GM23338 (cell line): ENCODE data around the gene MAN1A2.

Experiments
- POLR2AphosphoS5 ChIP-seq: IDR thresholded peaks from 2 replicates; pipeline ENCODE4 v1.6.1; 2016; ENCODE audit warnings: antibody characterized with exemption, low read depth
- TF ChIP-seq, protein P1 (sequence below), 2 experiments: fragments of 200-600 bp in 1 of 2; sonication (generic) in 1 of 2; conservative IDR thresholded peaks; 2 replicates each; pipeline versions ENCODE4 v1.5.1 to v1.6.1; 2016 to 2017; ENCODE audit warnings: antibody characterized with exemption in 2 of 2, low read depth in 2 of 2, mild to moderate bottlenecking in 2 of 2, moderate library complexity in 1 of 2
- TF ChIP-seq, protein P2 (sequence below): IDR thresholded peaks from one replicate; pipeline ENCODE4 v1.6.1; 2018; ENCODE audit warnings: antibody characterized with exemption; ENCODE audit not compliant: unreplicated experiment

DNA sequence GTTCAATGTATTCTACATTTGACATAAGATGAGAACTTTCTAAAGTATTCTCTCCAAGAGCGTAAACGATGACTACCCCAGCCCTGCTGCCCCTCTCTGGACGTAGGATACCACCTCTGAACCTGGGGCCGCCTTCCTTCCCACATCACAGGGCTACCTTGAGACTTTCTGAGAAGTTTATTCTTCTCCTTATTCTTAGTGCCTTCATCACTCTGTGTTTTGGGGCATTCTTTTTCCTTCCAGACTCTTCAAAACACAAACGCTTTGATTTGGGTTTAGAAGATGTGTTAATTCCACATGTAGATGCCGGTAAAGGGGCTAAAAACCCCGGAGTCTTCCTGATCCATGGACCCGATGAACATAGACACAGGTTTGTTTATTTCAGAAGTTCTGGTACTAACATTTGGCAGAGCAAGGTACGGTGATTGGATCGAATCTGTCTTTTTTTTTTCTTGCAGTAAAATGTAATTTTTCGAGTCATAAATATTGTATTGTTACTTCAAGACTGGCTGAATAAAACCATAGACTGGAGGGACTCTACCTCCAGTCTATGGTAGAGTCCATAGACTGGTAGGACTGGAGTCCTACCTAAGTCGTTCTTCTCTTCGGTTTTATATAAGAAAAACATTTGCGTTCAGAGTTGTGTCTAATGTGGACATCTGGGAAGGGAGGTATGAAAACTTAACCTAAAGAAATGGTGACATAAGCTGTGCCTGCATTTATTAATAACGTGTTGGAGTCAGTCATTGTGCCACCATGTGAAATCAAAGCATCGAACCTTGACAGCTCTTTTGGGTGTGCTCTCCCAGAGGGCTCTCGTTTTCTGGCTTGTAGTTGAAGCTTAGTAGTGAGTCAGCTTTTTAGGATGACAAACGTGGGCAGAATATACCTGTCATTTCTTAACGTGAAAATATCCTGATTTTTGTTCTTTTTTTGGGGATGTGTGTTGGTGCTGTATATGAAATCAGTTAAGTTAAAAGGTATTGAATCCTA, 1.2 kb downstream of the MAN1A2 start:
- TF ChIP-seq, protein P1, sequence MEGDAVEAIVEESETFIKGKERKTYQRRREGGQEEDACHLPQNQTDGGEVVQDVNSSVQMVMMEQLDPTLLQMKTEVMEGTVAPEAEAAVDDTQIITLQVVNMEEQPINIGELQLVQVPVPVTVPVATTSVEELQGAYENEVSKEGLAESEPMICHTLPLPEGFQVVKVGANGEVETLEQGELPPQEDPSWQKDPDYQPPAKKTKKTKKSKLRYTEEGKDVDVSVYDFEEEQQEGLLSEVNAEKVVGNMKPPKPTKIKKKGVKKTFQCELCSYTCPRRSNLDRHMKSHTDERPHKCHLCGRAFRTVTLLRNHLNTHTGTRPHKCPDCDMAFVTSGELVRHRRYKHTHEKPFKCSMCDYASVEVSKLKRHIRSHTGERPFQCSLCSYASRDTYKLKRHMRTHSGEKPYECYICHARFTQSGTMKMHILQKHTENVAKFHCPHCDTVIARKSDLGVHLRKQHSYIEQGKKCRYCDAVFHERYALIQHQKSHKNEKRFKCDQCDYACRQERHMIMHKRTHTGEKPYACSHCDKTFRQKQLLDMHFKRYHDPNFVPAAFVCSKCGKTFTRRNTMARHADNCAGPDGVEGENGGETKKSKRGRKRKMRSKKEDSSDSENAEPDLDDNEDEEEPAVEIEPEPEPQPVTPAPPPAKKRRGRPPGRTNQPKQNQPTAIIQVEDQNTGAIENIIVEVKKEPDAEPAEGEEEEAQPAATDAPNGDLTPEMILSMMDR (conservative IDR thresholded peaks at IDR 0.05; ENCODE audit: low read depth in 2 of 2) = no peak
- TF ChIP-seq POLR2AphosphoS5 = no peak
- TF ChIP-seq, protein P2, sequence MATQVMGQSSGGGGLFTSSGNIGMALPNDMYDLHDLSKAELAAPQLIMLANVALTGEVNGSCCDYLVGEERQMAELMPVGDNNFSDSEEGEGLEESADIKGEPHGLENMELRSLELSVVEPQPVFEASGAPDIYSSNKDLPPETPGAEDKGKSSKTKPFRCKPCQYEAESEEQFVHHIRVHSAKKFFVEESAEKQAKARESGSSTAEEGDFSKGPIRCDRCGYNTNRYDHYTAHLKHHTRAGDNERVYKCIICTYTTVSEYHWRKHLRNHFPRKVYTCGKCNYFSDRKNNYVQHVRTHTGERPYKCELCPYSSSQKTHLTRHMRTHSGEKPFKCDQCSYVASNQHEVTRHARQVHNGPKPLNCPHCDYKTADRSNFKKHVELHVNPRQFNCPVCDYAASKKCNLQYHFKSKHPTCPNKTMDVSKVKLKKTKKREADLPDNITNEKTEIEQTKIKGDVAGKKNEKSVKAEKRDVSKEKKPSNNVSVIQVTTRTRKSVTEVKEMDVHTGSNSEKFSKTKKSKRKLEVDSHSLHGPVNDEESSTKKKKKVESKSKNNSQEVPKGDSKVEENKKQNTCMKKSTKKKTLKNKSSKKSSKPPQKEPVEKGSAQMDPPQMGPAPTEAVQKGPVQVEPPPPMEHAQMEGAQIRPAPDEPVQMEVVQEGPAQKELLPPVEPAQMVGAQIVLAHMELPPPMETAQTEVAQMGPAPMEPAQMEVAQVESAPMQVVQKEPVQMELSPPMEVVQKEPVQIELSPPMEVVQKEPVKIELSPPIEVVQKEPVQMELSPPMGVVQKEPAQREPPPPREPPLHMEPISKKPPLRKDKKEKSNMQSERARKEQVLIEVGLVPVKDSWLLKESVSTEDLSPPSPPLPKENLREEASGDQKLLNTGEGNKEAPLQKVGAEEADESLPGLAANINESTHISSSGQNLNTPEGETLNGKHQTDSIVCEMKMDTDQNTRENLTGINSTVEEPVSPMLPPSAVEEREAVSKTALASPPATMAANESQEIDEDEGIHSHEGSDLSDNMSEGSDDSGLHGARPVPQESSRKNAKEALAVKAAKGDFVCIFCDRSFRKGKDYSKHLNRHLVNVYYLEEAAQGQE = no peak
